Panc1 (cell line): ENCODE measurements around the gene CACNG7. TPM values are rescaled to one million over a fixed set of nuclear protein-coding genes. Genes with fewer than 3 reads are reported as not detected.

Experiments
- ATAC-seq: fragments of 200-7000 bp; cut with Tn5 transposase; 2 replicates; pipeline ENCODE4 v1.9.1; 2020; ENCODE audit warnings: mild to moderate bottlenecking, moderate library complexity
- BruUV-seq: library from RNA; stranded (reverse); fragments of 400-500 nt; replicated peaks from 2 replicates; lab custom pipeline; 2021; lab: Mats Ljungman, UMichigan
- CTCF ChIA-PET: fragments of 300-600 bp; sonication (Branson Sonifier 250); formaldehyde crosslinking; loops from one replicate; lab custom pipeline; 2022; ENCODE audit warnings: antibody characterized with exemption; lab: Charles Lee
- POLR2A ChIA-PET: fragments of 300-600 bp; sonication (Branson Sonifier 250); formaldehyde crosslinking; loops from one replicate; lab custom pipeline; 2022; ENCODE audit warnings: antibody characterized with exemption; lab: Charles Lee
- DNase-seq: peaks from one replicate; pipeline ENCODE4 v3.0.0-alpha.2; 2010; ENCODE audit warnings: low read depth, low spot score
- H3K27ac ChIP-seq: 2 replicates; pipeline ENCODE4 v1.5.1; 2011; ENCODE audit warnings: mild to moderate bottlenecking, low read length, inconsistent platforms
- H3K27me3 ChIP-seq: fragments of 200-500 bp; sonication (Bioruptor generic); 2 replicates; pipeline ENCODE4 v1.6.0; 2014; ENCODE audit warnings: low read length, inconsistent platforms; ENCODE audit not compliant: control insufficient read depth, insufficient read depth
- H3K36me3 ChIP-seq: fragments of 200-500 bp; sonication (Bioruptor generic); 2 replicates; pipeline ENCODE4 v1.5.1; 2014; ENCODE audit warnings: inconsistent platforms, mild to moderate bottlenecking, low read length, moderate library complexity; ENCODE audit not compliant: control insufficient read depth, insufficient read depth
- H3K4me1 ChIP-seq: 2 replicates; pipeline ENCODE4 v1.5.1; 2011; ENCODE audit warnings: inconsistent platforms, mild to moderate bottlenecking, low read length, moderate library complexity; ENCODE audit not compliant: control insufficient read depth, insufficient read depth
- H3K4me3 ChIP-seq, 2 experiments: 2 replicates each; pipeline ENCODE4 v1.5.1; 2011 to 2012; ENCODE audit warnings: low read depth in 2 of 2, low read length in 2 of 2, mild to moderate bottlenecking in 2 of 2, inconsistent platforms in 1 of 2, moderate library complexity in 1 of 2
- H3K9me3 ChIP-seq: fragments of 200-500 bp; sonication (Bioruptor generic); 2 replicates; pipeline ENCODE4 v1.5.1; 2014; ENCODE audit warnings: low read depth, mild to moderate bottlenecking, inconsistent platforms, low read length, moderate library complexity; ENCODE audit not compliant: control insufficient read depth, insufficient read depth
- POLR2AphosphoS5 ChIP-seq: IDR thresholded peaks from 2 replicates; pipeline ENCODE4 v1.6.1; 2012; ENCODE audit warnings: mild to moderate bottlenecking, low read depth, low read length, moderate library complexity
- SIN3A ChIP-seq: IDR thresholded peaks from 2 replicates; pipeline ENCODE4 v1.6.1; 2012; ENCODE audit warnings: low read depth, mild to moderate bottlenecking, low read length, moderate library complexity, borderline replicate concordance; ENCODE audit not compliant: insufficient read depth
- TCF7L2 ChIP-seq: IDR thresholded peaks from 2 replicates; pipeline ENCODE4 v1.6.1; 2011; ENCODE audit warnings: mild to moderate bottlenecking, low read depth, low read length, inconsistent platforms
- in situ Hi-C: cut with HindIII; loops from 2 replicates; pipeline ENCODE4 v1.10.0; 2016; ENCODE audit warnings: low sequenced_read_pairs, low pct_unique_long_range_greater_than_20kb
- intact Hi-C: fragments of 100-400 bp; cut with micrococcal nuclease; formaldehyde crosslinking; loops from one replicate; pipeline ENCODE4 v1.10.0; 2022; ENCODE audit not compliant: unreplicated experiment
- total RNA-seq: library from RNA; stranded (reverse); gene quantifications from one replicate; pipeline ENCODE4 v1.2.1, GENCODE V29; 2021; ENCODE audit not compliant: unreplicated experiment
- TF ChIP-seq, protein P1 (sequence below), 2 experiments: IDR thresholded peaks; 2 replicates each; pipeline ENCODE4 v1.6.1; 2011 to 2012; ENCODE audit warnings: low read depth in 2 of 2, control low read depth in 1 of 2, low read length in 1 of 2, mild to moderate bottlenecking in 1 of 2, moderate library complexity in 1 of 2; ENCODE audit not compliant: insufficient read depth in 1 of 2
- TF ChIP-seq, protein P2 (sequence below): fragments of 450-650 bp; IDR thresholded peaks from 2 replicates; pipeline ENCODE4 v1.5.1; 2017; ENCODE audit warnings: mild to moderate bottlenecking

CACNG7 gene
- total RNA-seq, 1 experiment from 2014 or later = 7.7 TPM

DNA sequence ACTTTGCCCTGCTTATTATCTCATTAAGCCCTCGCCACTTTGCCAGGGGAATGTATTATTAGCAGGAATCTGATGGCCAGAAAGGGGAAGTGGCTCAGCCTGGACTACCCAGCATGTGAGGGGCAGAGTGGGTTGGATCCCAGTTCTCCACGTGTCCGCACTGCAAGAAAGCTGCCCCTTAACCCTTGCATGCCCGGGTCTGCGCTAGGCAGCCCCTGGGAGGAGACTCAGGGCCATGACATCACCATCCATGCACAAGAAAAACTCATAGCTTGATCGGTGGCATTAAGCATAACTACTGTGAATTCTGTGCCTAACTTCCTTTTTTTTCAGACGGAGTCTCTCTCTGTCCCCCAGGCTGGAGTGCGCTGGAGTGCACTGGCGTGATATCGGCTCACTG, 62.6 kb downstream of the CACNG7 start:
- ATAC-seq = no peak
- no peaks in the 10 kb centered on the region for H3K4me1 ChIP-seq
- TF ChIP-seq POLR2AphosphoS5 (no peak), TCF7L2 (no peak), SIN3A (no peak)
- TF ChIP-seq, protein P1, sequence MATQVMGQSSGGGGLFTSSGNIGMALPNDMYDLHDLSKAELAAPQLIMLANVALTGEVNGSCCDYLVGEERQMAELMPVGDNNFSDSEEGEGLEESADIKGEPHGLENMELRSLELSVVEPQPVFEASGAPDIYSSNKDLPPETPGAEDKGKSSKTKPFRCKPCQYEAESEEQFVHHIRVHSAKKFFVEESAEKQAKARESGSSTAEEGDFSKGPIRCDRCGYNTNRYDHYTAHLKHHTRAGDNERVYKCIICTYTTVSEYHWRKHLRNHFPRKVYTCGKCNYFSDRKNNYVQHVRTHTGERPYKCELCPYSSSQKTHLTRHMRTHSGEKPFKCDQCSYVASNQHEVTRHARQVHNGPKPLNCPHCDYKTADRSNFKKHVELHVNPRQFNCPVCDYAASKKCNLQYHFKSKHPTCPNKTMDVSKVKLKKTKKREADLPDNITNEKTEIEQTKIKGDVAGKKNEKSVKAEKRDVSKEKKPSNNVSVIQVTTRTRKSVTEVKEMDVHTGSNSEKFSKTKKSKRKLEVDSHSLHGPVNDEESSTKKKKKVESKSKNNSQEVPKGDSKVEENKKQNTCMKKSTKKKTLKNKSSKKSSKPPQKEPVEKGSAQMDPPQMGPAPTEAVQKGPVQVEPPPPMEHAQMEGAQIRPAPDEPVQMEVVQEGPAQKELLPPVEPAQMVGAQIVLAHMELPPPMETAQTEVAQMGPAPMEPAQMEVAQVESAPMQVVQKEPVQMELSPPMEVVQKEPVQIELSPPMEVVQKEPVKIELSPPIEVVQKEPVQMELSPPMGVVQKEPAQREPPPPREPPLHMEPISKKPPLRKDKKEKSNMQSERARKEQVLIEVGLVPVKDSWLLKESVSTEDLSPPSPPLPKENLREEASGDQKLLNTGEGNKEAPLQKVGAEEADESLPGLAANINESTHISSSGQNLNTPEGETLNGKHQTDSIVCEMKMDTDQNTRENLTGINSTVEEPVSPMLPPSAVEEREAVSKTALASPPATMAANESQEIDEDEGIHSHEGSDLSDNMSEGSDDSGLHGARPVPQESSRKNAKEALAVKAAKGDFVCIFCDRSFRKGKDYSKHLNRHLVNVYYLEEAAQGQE (IDR thresholded peaks at IDR 0.05; ENCODE audit: insufficient read depth in 1 of 2, low read depth in 2 of 2, low read length in 1 of 2) = no peak
- TF ChIP-seq, protein P2, sequence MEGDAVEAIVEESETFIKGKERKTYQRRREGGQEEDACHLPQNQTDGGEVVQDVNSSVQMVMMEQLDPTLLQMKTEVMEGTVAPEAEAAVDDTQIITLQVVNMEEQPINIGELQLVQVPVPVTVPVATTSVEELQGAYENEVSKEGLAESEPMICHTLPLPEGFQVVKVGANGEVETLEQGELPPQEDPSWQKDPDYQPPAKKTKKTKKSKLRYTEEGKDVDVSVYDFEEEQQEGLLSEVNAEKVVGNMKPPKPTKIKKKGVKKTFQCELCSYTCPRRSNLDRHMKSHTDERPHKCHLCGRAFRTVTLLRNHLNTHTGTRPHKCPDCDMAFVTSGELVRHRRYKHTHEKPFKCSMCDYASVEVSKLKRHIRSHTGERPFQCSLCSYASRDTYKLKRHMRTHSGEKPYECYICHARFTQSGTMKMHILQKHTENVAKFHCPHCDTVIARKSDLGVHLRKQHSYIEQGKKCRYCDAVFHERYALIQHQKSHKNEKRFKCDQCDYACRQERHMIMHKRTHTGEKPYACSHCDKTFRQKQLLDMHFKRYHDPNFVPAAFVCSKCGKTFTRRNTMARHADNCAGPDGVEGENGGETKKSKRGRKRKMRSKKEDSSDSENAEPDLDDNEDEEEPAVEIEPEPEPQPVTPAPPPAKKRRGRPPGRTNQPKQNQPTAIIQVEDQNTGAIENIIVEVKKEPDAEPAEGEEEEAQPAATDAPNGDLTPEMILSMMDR = no peak
- H3K27ac ChIP-seq = no peak overlapping the region
- no peaks in the 10 kb centered on the region for H3K36me3 ChIP-seq
- intact Hi-C loops (no loop called here), in situ Hi-C loops (no loop called here)
- POLR2A ChIA-PET = interaction anchor here (1.2 kb wide), 1 partner anchor 64 kb away, joined by 4 read pairs; no protein-coding TSS in a partner anchor
- H3K27me3 ChIP-seq = no peaks in the 10 kb centered on the region
- no peak for DNase-seq
- H3K9me3 ChIP-seq = no peaks in the 10 kb centered on the region
- CTCF ChIA-PET = no interaction called here
- no peak overlapping the region for H3K4me3 ChIP-seq
- no TSS peak for BruUV-seq

DNA sequence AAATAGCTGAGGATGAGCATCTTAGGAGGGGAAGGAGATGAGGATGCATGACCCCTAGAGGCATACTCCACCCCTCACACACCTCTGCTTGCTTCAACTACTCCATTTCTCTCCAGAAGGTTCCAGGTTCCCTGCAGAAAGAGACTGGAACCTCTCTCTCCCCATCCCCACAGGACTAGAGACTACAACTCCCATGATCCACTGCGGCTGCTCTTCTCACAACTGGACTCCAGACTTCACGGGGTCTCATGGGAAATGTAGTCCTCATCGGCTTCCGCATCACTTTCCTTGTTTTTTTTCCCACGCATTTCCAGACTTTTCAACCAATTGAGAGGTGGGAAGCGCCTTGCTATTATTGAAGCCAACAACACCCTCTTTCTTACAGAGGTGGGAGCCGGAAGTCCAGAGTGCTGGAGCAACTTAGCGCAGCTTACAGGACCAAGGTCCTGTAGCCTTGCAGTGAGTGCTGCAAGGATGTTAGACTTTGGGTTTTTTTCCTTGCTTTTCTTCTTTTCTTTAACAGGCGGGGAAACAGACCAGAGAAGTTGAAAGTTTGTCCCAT, 68.4 kb downstream of the CACNG7 start:
- peak overlapping the region; percentile 90 for H3K27ac ChIP-seq
- in situ Hi-C loops = no loop called here
- peak overlapping the region; percentile 54 to 79 for H3K4me3 ChIP-seq

More for the DNA sequence above, 68.4 kb downstream of the CACNG7 start:
- ATAC-seq (peak; percentile 10), DNase-seq (peak; percentile 81)
- no TSS peak for BruUV-seq
- peaks cover 10% of the 10 kb centered on the region for H3K4me1 ChIP-seq
- POLR2A ChIA-PET = no interaction called here
- intact Hi-C loops = no loop called here
- TF ChIP-seq TCF7L2 (no peak), SIN3A (no peak), POLR2AphosphoS5 (no peak; the same call in 1 of the 2 replicates)
- TF ChIP-seq, protein P1 (IDR thresholded peaks at IDR 0.05; ENCODE audit: insufficient read depth in 1 of 2, low read depth in 2 of 2, low read length in 1 of 2) = no peak
- TF ChIP-seq, protein P2 = no peak
- H3K9me3 ChIP-seq = no peaks in the 10 kb centered on the region
- CTCF ChIA-PET = no interaction called here
- no peaks in the 10 kb centered on the region for H3K27me3 ChIP-seq
- H3K36me3 ChIP-seq = no peaks in the 10 kb centered on the region
